Left lung (tissue), 10 donors: ENCODE data around the gene TMOD4. TPM values are rescaled to one million over a fixed set of nuclear protein-coding genes. Genes with fewer than 3 reads are reported as not detected.
"Not testable (repeated sequence)": the region's sequence is repeated elsewhere in the genome, so short reads cannot be mapped to it uniquely, and the experiment has no call there.

Experiments used
- ATAC-seq: fragments of 200-7000 bp; cut with Tn5 transposase; one replicate; pipeline ENCODE4 v1.9.1; 2020; ENCODE audit warnings: moderate library complexity
- DNase-seq, 4 donors: peaks; one replicate each; pipeline ENCODE4 v3.0.0-alpha.2; 2013 to 2020
- H3K27ac ChIP-seq, 2 donors: fragments of 200-600 bp; sonication (generic) in 1 of 2; one replicate each; pipeline versions ENCODE4 v1.5.0 to v1.8.0; 2020 to 2021
- H3K27me3 ChIP-seq, 2 donors: fragments of 200-600 bp; sonication (generic) in 1 of 2; one replicate each; pipeline versions ENCODE4 v1.5.0 to v1.8.0; 2020 to 2021
- H3K36me3 ChIP-seq, 2 donors: fragments of 200-600 bp; sonication (generic) in 1 of 2; one replicate each; pipeline versions ENCODE4 v1.5.0 to v1.8.0; 2020 to 2021
- H3K4me1 ChIP-seq, 2 donors: fragments of 200-600 bp; one replicate each; pipeline ENCODE4 v1.8.0; 2021
- H3K4me3 ChIP-seq, 2 donors: fragments of 200-600 bp; sonication (generic) in 1 of 2; one replicate each; pipeline versions ENCODE4 v1.5.0 to v1.8.0; 2020 to 2021; ENCODE audit warnings: mild to moderate bottlenecking in 1 of 2
- H3K9me3 ChIP-seq, 2 donors: fragments of 200-600 bp; sonication (generic) in 1 of 2; one replicate each; pipeline versions ENCODE4 v1.5.0 to v1.8.0; 2020 to 2021
- CTCF ChIP-seq, 2 donors: fragments of 200-600 bp; sonication (generic) in 1 of 2; IDR thresholded peaks; one replicate each; pipeline versions ENCODE4 v1.5.0 to v1.8.0; 2021; ENCODE audit warnings: antibody characterized with exemption in 2 of 2
- intact Hi-C, 2 donors: fragments of 100-400 bp; cut with DNase I; formaldehyde crosslinking; loops; one replicate each; pipeline versions ENCODE4 v1.11.2 to v1.14.2; 2022
- polyA plus RNA-seq, 6 donors: library from polyadenylated mRNA; unstranded; fragments of 120-200 nt; gene quantifications; one replicate each; pipeline ENCODE4 v1.2.1, GENCODE V29; 2013; ENCODE audit not compliant: insufficient read length in 6 of 6
- total RNA-seq, 2 donors: library from RNA; stranded (reverse); fragmentation: NEBNext Ultra II Directional; extraction: Animal tissue kit (Norgen Biotek cat#: 25700); gene quantifications; one replicate each; pipeline ENCODE4 v1.2.1, GENCODE V29; 2021
- donor health status: DM: no; HTN: yes; CAD: no.
- donor health status: DM: no; HTN: no; CAD: no.

The TMOD4 gene
- total and polyA plus RNA-seq, 8 donors, result 0.97 to 2.4 (median 1.5) TPM; not detected in 1

- Histone ChIP-seq H3K4me3 (peak overlapping the region in 1 of 2 donors; percentile 6), H3K27me3 (no peaks in the 10 kb centered on the region), H3K27ac (peak overlapping the region in 1 of 2 donors; percentile 71), H3K36me3 (no peaks in the 10 kb centered on the region), H3K4me1 (peaks cover 3 to 29% of the 10 kb centered on the region in 2 donors), H3K9me3 (no peaks in the 10 kb centered on the region)
- DNase-seq (peak in 3 of 4 donors; percentile 49 to 79 (median 57)), ATAC-seq (peak; percentile 48)
- TF ChIP-seq CTCF (IDR thresholded peaks at IDR 0.05), result peak; percentile 34
- intact Hi-C loops, result loop anchor here in 1 of 2 donors (10.0 kb wide), 1 partner anchor 58 kb away; the partner anchor contains the start of gene PSMD4
These were observed 20.6 kb upstream of the TMOD4 start for GRCh38 chr1:151196292-151196800.

- Histone ChIP-seq H3K27ac (peak overlapping the region in 1 of 2 donors; percentile 71), H3K4me3 (peak overlapping the region in 1 of 2 donors; percentile 3), H3K4me1 (peaks cover 3 to 24% of the 10 kb centered on the region in 2 donors)
- intact Hi-C loops, result loop anchor here in 1 of 2 donors (10.0 kb wide), 1 partner anchor 60 kb away; the partner anchor contains the start of gene PSMD4
- H3K36me3 ChIP-seq, H3K9me3 ChIP-seq, H3K27me3 ChIP-seq: not testable (repeated sequence)
- DNase-seq, result peak in 1 of 4 donors; percentile 73
- ATAC-seq, result peak; percentile 36
These were observed 19.3 kb upstream of the TMOD4 start for GRCh38 chr1:151194894-151195594.

- no peak overlapping the region for H3K4me3 ChIP-seq
- intact Hi-C loops, result loop anchor here in 1 of 2 donors (10.0 kb wide), 1 partner anchor 61 kb away; the partner anchor contains the start of gene PSMD4
- no peaks in the 10 kb centered on the region for H3K27me3 ChIP-seq
- DNase-seq (no peak), ATAC-seq (no peak)
- H3K36me3 ChIP-seq, result no peaks in the 10 kb centered on the region
- no peak overlapping the region for H3K27ac ChIP-seq
- no peaks in the 10 kb centered on the region for H3K9me3 ChIP-seq
- H3K4me1 ChIP-seq, result peaks cover 6 to 23% of the 10 kb centered on the region in 2 donors
- TF ChIP-seq CTCF (IDR thresholded peaks at IDR 0.05), result no peak
These were observed 18.1 kb upstream of the TMOD4 start for GRCh38 chr1:151193856-151194255.

GRCh38 chr1:151193304-151193703 lies 17.5 kb upstream of the TMOD4 start:
- Histone ChIP-seq H3K9me3 (no peaks in the 10 kb centered on the region), H3K27me3 (no peaks in the 10 kb centered on the region), H3K4me3 (no peak overlapping the region), H3K4me1 (peaks cover 10 to 29% of the 10 kb centered on the region in 2 donors), H3K27ac (no peak overlapping the region), H3K36me3 (no peaks in the 10 kb centered on the region)
- TF ChIP-seq CTCF (IDR thresholded peaks at IDR 0.05), result no peak
- intact Hi-C loops, result loop anchor here in 1 of 2 donors (10.0 kb wide), 1 partner anchor 61 kb away; the partner anchor contains the start of gene PSMD4
- ATAC-seq, result no peak
- no peak for DNase-seq

GRCh38 chr1:151192047-151192446 lies 16.3 kb upstream of the TMOD4 start:
- Histone ChIP-seq H3K9me3 (no peaks in the 10 kb centered on the region), H3K4me1 (peaks cover 7 to 26% of the 10 kb centered on the region in 2 donors), H3K27me3 (no peaks in the 10 kb centered on the region), H3K4me3 (no peak overlapping the region), H3K36me3 (no peaks in the 10 kb centered on the region), H3K27ac (no peak overlapping the region)
- intact Hi-C loops, result loop anchor here in 1 of 2 donors (10.0 kb wide), 1 partner anchor 63 kb away; the partner anchor contains the start of gene PSMD4
- DNase-seq (no peak), ATAC-seq (no peak)
- TF ChIP-seq CTCF (IDR thresholded peaks at IDR 0.05), result no peak
